ENCODE data around the gene RHOV. TPM values are rescaled to one million over a fixed set of nuclear protein-coding genes. Genes with fewer than 3 reads are reported as not detected.
A peak's percentile ranks its signal among the peaks of the same experiment; 100 is the strongest.

RHOV gene
- total RNA-seq: 10 to 100 TPM; 14.9 to 18.6 TPM

GRCh38 chr15:40873694-40874561, at the start of gene RHOV:
Gene RHOV, minus strand, starts transcription at chr15:40874234. Its CDS starts 95 bp downstream, at chr15:40874139.
- peak within 1 kb of the TSS; percentile 74 for H3K27ac ChIP-seq
- peak; percentile 91 for DNase-seq
- no peaks in the 10 kb centered on the region for H3K36me3 ChIP-seq
- intact Hi-C loops (cut with DNase I): no loop called here
- peak; percentile 27 for TF ChIP-seq CTCF (IDR thresholded peaks at IDR 0.05)
- H3K4me3 ChIP-seq: peak within 1 kb of the TSS; percentile 55
- no peaks in the 10 kb centered on the region for H3K9me3 ChIP-seq
- peaks cover 4% of the 10 kb centered on the region for H3K4me1 ChIP-seq
- H3K9ac ChIP-seq (ENCODE audit: low read depth in 2 of 2, low read length in 2 of 2): peak within 1 kb of the TSS; percentile 54 to 55
- no peaks in the 10 kb centered on the region for H3K27me3 ChIP-seq

GRCh38 chr15:40923551-40923950, 49.5 kb upstream of the RHOV start:
- intact Hi-C loops (cut with DNase I): no loop called here
- H3K36me3 ChIP-seq: no peaks in the 10 kb centered on the region
- H3K4me1 ChIP-seq: peaks cover 31% of the 10 kb centered on the region
- DNase-seq: no peak
- TF ChIP-seq CTCF (IDR thresholded peaks at IDR 0.05): no peak
- H3K9me3 ChIP-seq: no peaks in the 10 kb centered on the region
- no peak overlapping the region for H3K9ac ChIP-seq (ENCODE audit: low read depth in 2 of 2, low read length in 2 of 2)
- H3K27me3 ChIP-seq: peaks cover 32% of the 10 kb centered on the region
- H3K4me3 ChIP-seq: no peak overlapping the region
- H3K27ac ChIP-seq: no peak overlapping the region

GRCh38 chr15:40922608-40923005, 48.6 kb upstream of the RHOV start:
- peak; percentile 63 for DNase-seq
- intact Hi-C loops (cut with DNase I): no loop called here
- no peak overlapping the region for H3K4me3 ChIP-seq
- no peaks in the 10 kb centered on the region for H3K36me3 ChIP-seq
- H3K9ac ChIP-seq (ENCODE audit: low read depth in 2 of 2, low read length in 2 of 2): peak overlapping the region; percentile 12 to 22
- H3K4me1 ChIP-seq: peaks cover 25% of the 10 kb centered on the region
- no peak for TF ChIP-seq CTCF (IDR thresholded peaks at IDR 0.05)
- peaks cover 25% of the 10 kb centered on the region for H3K27me3 ChIP-seq
- no peaks in the 10 kb centered on the region for H3K9me3 ChIP-seq
- H3K27ac ChIP-seq: no peak overlapping the region

GRCh38 chr15:40921949-40922607, 48.0 kb upstream of the RHOV start:
- no peaks in the 10 kb centered on the region for H3K9me3 ChIP-seq
- no peaks in the 10 kb centered on the region for H3K36me3 ChIP-seq
- peak overlapping the region in 1 of 2 donors; percentile 22 for H3K9ac ChIP-seq (ENCODE audit: low read depth in 2 of 2, low read length in 2 of 2)
- peak; percentile 44 for DNase-seq
- intact Hi-C loops (cut with DNase I): no loop called here
- peaks cover 19% of the 10 kb centered on the region for H3K27me3 ChIP-seq
- peaks cover 20% of the 10 kb centered on the region for H3K4me1 ChIP-seq
- TF ChIP-seq CTCF (IDR thresholded peaks at IDR 0.05): no peak
- H3K27ac ChIP-seq: no peak overlapping the region
- H3K4me3 ChIP-seq: no peak overlapping the region

- no peak for DNase-seq
- Histone ChIP-seq H3K4me3 (no peak overlapping the region), H3K36me3 (no peaks in the 10 kb centered on the region), H3K9ac (ENCODE audit: low read depth in 2 of 2, low read length in 2 of 2) (no peak overlapping the region), H3K27me3 (no peaks in the 10 kb centered on the region), H3K27ac (no peak overlapping the region), H3K9me3 (no peaks in the 10 kb centered on the region), H3K4me1 (peaks cover 5% of the 10 kb centered on the region)
- intact Hi-C loops (cut with DNase I): no loop called here
- TF ChIP-seq CTCF (IDR thresholded peaks at IDR 0.05): no peak
These were observed 44.9 kb upstream of the RHOV start for GRCh38 chr15:40918799-40919392.

Data from colonic mucosa (tissue), 4 donors.